DOHH2 (cell line): Measurements from ENCODE around the gene TXNRD2.

Experiments used
- EZH2phosphoT487 ChIP-seq: fragments of 200-600 bp; sonication (generic); IDR thresholded peaks from 2 replicates; pipeline ENCODE4 v1.6.1; 2017; ENCODE audit warnings: borderline replicate concordance, mild to moderate bottlenecking, antibody characterized with exemption, low read length, moderate library complexity, mixed read lengths
- TF ChIP-seq, protein P1 (sequence below): fragments of 200-600 bp; sonication (generic); IDR thresholded peaks from one replicate; pipeline ENCODE4 v1.5.1; 2014; ENCODE audit warnings: antibody characterized with exemption, mild to moderate bottlenecking, low read depth, low read length; ENCODE audit not compliant: poor library complexity, severe bottlenecking

DNA sequence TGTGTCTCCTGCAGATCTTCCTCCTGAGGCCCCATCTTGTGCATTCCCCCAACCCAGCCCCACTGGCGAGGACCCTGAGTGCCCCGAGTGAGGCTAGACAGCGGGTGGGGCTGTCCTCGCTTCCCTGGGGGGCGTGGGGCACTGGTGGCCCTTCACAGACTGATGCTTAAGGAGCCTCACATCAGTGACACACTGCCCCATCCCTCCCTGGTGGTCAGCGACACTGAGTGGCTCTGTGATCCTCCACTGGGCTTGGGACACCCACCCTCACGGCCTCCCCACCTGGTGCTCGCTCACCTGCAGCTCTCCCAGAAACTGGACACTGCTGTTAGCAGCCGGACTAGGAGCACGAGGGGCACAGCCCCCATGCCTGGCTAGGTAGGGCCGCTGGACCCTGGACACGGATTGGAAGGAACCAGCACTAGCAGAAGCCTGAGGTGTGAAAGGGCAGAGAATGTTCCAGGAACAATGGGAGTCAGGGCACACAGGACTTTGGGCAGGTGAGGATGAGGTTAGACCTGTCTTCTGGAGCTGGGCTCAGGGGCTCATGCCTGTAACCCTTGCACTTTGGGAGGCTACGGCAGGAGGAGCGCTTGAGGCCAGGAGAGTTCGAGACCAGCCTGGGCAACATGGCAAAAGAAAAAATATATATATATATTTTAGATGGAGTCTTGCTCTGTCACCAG, 23.2 kb upstream of the TXNRD2 start:
- TF ChIP-seq, protein P1, sequence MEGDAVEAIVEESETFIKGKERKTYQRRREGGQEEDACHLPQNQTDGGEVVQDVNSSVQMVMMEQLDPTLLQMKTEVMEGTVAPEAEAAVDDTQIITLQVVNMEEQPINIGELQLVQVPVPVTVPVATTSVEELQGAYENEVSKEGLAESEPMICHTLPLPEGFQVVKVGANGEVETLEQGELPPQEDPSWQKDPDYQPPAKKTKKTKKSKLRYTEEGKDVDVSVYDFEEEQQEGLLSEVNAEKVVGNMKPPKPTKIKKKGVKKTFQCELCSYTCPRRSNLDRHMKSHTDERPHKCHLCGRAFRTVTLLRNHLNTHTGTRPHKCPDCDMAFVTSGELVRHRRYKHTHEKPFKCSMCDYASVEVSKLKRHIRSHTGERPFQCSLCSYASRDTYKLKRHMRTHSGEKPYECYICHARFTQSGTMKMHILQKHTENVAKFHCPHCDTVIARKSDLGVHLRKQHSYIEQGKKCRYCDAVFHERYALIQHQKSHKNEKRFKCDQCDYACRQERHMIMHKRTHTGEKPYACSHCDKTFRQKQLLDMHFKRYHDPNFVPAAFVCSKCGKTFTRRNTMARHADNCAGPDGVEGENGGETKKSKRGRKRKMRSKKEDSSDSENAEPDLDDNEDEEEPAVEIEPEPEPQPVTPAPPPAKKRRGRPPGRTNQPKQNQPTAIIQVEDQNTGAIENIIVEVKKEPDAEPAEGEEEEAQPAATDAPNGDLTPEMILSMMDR: no peak
- TF ChIP-seq EZH2phosphoT487: no peak
